WTC11 (cell line): ENCODE measurements around the gene EXD3. TPM values are rescaled to one million over a fixed set of nuclear protein-coding genes. Genes with fewer than 3 reads are reported as not detected.

ENCODE experiments used
- ATAC-seq: fragments of 200-7000 bp; cut with Tn5 transposase; 2 replicates; pipeline ENCODE4 v1.10.0; 2021; ENCODE audit warnings: mild to moderate bottlenecking, moderate library complexity
- CTCF ChIA-PET: fragments of 300-600 bp; sonication (Branson Sonifier 250); formaldehyde crosslinking; loops from one replicate; lab custom pipeline; 2021; ENCODE audit warnings: antibody characterized with exemption; lab: Charles Lee
- POLR2A ChIA-PET: fragments of 350-600 bp; sonication (Branson Sonifier 250); formaldehyde crosslinking; loops from one replicate; lab custom pipeline; 2021; ENCODE audit warnings: antibody characterized with exemption; lab: Charles Lee
- DNase-seq: peaks from one replicate; pipeline ENCODE4 v3.0.0; 2021; ENCODE audit warnings: low spot score
- H3K27ac Mint-ChIP-seq: 2 replicates; pipeline ENCODE4 v1.8.0; 2021; ENCODE audit warnings: mixed read lengths
- H3K27me3 Mint-ChIP-seq: 2 replicates; pipeline ENCODE4 v1.8.0; 2021; ENCODE audit warnings: low read depth, mild to moderate bottlenecking, moderate library complexity, mixed read lengths
- H3K36me3 Mint-ChIP-seq: 2 replicates; pipeline ENCODE4 v1.8.0; 2021; ENCODE audit warnings: mixed read lengths
- H3K4me1 Mint-ChIP-seq: 2 replicates; pipeline ENCODE4 v1.8.0; 2022; ENCODE audit warnings: mixed read lengths
- H3K4me3 Mint-ChIP-seq: 2 replicates; pipeline ENCODE4 v1.8.0; 2021; ENCODE audit warnings: mild to moderate bottlenecking, moderate library complexity, mixed read lengths
- H3K9me3 Mint-ChIP-seq: 2 replicates; pipeline ENCODE4 v1.8.0; 2021; ENCODE audit warnings: mixed read lengths
- GTF2I ChIP-seq: fragments of 250-450 bp; sonication (Bioruptor Pico); conservative IDR thresholded peaks from 2 replicates; pipeline ENCODE4 v1.4.0; 2021; ENCODE audit warnings: mild to moderate bottlenecking
- JAZF1 ChIP-seq: fragments of 250-450 bp; sonication (Bioruptor Pico); IDR thresholded peaks from 2 replicates; pipeline ENCODE4 v1.9.0; 2021; ENCODE audit warnings: moderate library complexity, mild to moderate bottlenecking, inconsistent platforms
- KAT7 ChIP-seq: sonication (generic); formaldehyde crosslinking; IDR thresholded peaks from 2 replicates; pipeline ENCODE4 v1.8.1; 2023; ENCODE audit warnings: missing genetic modification reagents, mild to moderate bottlenecking, borderline replicate concordance
- NFATC4 ChIP-seq: fragments of 250-450 bp; sonication (Bioruptor Pico); IDR thresholded peaks from 2 replicates; pipeline ENCODE4 v1.9.0; 2021; ENCODE audit warnings: mild to moderate bottlenecking
- NR1H2 ChIP-seq: sonication (generic); formaldehyde crosslinking; IDR thresholded peaks from 2 replicates; pipeline ENCODE4 v1.9.0; 2021; ENCODE audit warnings: mild to moderate bottlenecking, moderate library complexity, missing genetic modification reagents
- SMAD4 ChIP-seq: sonication (generic); formaldehyde crosslinking; IDR thresholded peaks from 2 replicates; pipeline ENCODE4 v1.8.0; 2022; ENCODE audit warnings: mild to moderate bottlenecking, missing genetic modification reagents
- TEAD1 ChIP-seq: sonication (generic); formaldehyde crosslinking; IDR thresholded peaks from 2 replicates; pipeline ENCODE4 v1.8.0; 2022; ENCODE audit warnings: mild to moderate bottlenecking, missing genetic modification reagents
- ZNF232 ChIP-seq: sonication (generic); formaldehyde crosslinking; IDR thresholded peaks from 2 replicates; pipeline ENCODE4 v1.8.0; 2022; ENCODE audit warnings: mild to moderate bottlenecking, missing genetic modification reagents
- ZNF263 ChIP-seq: sonication (generic); formaldehyde crosslinking; IDR thresholded peaks from 2 replicates; pipeline ENCODE4 v1.8.1; 2022; ENCODE audit warnings: low read depth, mild to moderate bottlenecking, moderate library complexity, missing genetic modification reagents
- ZNF671 ChIP-seq: fragments of 250-450 bp; sonication (Bioruptor Pico); IDR thresholded peaks from 2 replicates; pipeline ENCODE4 v1.8.0; 2021; ENCODE audit warnings: mild to moderate bottlenecking
- total RNA-seq: library from RNA; stranded (reverse); gene quantifications from 3 replicates; pipeline ENCODE4 v1.2.3, GENCODE V29; 2021
- TF ChIP-seq, protein P1 (sequence below): fragments of 250-450 bp; sonication (Bioruptor Pico); IDR thresholded peaks from 2 replicates; pipeline ENCODE4 v1.9.0; 2021; ENCODE audit warnings: moderate library complexity, mild to moderate bottlenecking, inconsistent platforms, borderline replicate concordance
- TF ChIP-seq, protein P2 (sequence below): sonication (generic); formaldehyde crosslinking; IDR thresholded peaks from 2 replicates; pipeline ENCODE4 v1.8.1; 2023; ENCODE audit warnings: mild to moderate bottlenecking, moderate library complexity, missing genetic modification reagents
- TF ChIP-seq, protein P3 (sequence below): sonication (generic); formaldehyde crosslinking; IDR thresholded peaks from 2 replicates; pipeline ENCODE4 v1.8.1; 2022; ENCODE audit warnings: mild to moderate bottlenecking, moderate library complexity, missing genetic modification reagents
- TF ChIP-seq, protein P4 (sequence below): sonication (generic); formaldehyde crosslinking; IDR thresholded peaks from 2 replicates; pipeline ENCODE4 v1.8.1; 2023; ENCODE audit warnings: mild to moderate bottlenecking, missing genetic modification reagents
- TF ChIP-seq, protein P5 (sequence below): fragments of 250-450 bp; sonication (Bioruptor Pico); IDR thresholded peaks from 2 replicates; pipeline ENCODE4 v1.9.0; 2021; ENCODE audit warnings: mild to moderate bottlenecking
- TF ChIP-seq, protein P6 (sequence below): fragments of 200-600 bp; IDR thresholded peaks from 2 replicates; pipeline ENCODE4 v1.8.0; 2022; ENCODE audit warnings: antibody characterized with exemption
- TF ChIP-seq, protein P7 (sequence below): sonication (generic); formaldehyde crosslinking; IDR thresholded peaks from 2 replicates; pipeline ENCODE4 v1.8.0; 2022; ENCODE audit warnings: mild to moderate bottlenecking, missing genetic modification reagents

The EXD3 gene
- total RNA-seq, 1 experiment from 2014 or later = 21.2 TPM

DNA sequence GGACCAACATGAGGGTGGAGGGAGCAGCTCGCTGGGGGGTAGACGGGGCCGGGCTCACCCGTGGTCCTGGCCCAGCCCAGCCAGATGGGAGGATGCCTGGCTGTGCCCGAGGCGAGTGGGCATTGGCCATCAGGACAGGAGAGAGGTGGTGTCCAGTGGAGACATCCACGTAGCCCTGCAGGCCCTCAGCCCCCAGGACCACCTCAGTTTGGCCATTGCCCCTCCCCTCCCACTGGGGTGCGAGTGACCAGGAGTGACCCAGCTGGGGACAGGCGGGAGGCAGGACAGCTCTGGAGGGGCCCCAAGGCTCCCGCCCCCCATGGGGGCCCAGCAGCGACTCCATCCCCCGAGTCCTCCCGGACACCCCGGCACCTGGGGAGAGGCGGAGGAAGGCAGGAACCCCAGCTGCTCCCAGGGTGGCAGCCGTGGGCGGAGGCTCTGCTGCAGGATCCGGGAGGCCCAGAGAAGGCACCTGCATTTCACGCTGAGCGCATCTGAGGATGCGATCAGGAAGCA lies 8.5 kb upstream of the EXD3 start (continued):
- TF ChIP-seq, protein P1, sequence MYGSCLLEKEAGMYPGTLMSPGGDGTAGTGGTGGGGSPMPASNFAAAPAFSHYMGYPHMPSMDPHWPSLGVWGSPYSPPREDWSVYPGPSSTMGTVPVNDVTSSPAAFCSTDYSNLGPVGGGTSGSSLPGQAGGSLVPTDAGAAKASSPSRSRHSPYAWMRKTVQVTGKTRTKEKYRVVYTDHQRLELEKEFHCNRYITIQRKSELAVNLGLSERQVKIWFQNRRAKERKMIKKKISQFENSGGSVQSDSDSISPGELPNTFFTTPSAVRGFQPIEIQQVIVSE (CRISPR knock-in tag) = no peak
- no peak for TF ChIP-seq NR1H2
- TF ChIP-seq, protein P2, sequence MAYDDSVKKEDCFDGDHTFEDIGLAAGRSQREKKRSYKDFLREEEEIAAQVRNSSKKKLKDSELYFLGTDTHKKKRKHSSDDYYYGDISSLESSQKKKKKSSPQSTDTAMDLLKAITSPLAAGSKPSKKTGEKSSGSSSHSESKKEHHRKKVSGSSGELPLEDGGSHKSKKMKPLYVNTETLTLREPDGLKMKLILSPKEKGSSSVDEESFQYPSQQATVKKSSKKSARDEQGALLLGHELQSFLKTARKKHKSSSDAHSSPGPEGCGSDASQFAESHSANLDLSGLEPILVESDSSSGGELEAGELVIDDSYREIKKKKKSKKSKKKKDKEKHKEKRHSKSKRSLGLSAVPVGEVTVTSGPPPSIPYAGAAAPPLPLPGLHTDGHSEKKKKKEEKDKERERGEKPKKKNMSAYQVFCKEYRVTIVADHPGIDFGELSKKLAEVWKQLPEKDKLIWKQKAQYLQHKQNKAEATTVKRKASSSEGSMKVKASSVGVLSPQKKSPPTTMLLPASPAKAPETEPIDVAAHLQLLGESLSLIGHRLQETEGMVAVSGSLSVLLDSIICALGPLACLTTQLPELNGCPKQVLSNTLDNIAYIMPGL (CRISPR knock-in tag) = no peak
- TF ChIP-seq, protein P3, sequence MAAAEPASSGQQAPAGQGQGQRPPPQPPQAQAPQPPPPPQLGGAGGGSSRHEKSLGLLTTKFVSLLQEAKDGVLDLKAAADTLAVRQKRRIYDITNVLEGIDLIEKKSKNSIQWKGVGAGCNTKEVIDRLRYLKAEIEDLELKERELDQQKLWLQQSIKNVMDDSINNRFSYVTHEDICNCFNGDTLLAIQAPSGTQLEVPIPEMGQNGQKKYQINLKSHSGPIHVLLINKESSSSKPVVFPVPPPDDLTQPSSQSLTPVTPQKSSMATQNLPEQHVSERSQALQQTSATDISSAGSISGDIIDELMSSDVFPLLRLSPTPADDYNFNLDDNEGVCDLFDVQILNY (CRISPR knock-in tag) = no peak

DNA sequence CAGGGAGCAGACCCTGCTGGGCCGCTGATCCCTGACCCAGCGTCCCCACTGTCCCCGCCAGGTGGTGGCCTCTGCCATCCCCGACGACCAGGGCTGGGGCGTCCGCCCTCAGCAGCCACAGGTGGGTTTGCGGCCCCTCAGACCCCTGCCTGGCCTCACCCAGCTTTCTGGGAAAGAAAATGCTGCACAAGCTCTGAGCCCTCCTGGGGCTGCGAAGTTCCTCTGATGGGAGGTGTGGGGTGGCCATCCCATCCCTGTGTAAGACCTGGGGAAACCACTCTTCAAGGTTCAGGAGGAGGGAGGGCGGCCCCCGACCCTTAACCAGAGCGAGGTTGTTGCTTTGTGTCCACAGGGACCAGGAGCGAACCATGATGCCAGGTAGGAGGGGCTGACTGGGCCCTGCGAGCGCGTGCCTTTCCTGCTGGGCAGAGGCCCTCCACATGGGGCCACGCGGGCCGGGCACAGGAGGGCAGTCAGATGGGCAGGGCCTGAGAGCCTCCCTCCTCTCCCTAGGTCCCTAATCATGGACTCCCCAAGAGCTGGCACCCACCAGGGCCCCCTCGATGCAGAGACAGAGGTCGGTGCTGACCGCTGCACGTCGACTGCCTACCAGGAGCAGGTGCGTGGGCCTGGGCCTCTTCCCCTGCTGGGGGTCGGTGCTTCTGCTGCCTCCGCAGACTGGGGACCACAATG lies 7.9 kb upstream of the EXD3 start:
- Mint-ChIP-seq H3K36me3 (no peaks in the 10 kb centered on the region), H3K27ac (no peak overlapping the region), H3K4me1 (no peaks in the 10 kb centered on the region), H3K9me3 (no peaks in the 10 kb centered on the region), H3K4me3 (no peak overlapping the region), H3K27me3 (no peaks in the 10 kb centered on the region)
- DNase-seq = no peak
- CTCF ChIA-PET = interaction anchor here (0.7 to 1.7 kb wide), 3 partner anchors 8 to 274 kb away, joined by 3 read pairs; partner anchors contain the start of genes EXD3 and NRARP
- POLR2A ChIA-PET = no interaction called here
- ATAC-seq = no peak
- TF ChIP-seq NFATC4 (CRISPR knock-in tag) = no peak
- TF ChIP-seq GTF2I (CRISPR knock-in tag) = no peak
- TF ChIP-seq ZNF232 (CRISPR knock-in tag) = no peak
- TF ChIP-seq, protein P4, sequence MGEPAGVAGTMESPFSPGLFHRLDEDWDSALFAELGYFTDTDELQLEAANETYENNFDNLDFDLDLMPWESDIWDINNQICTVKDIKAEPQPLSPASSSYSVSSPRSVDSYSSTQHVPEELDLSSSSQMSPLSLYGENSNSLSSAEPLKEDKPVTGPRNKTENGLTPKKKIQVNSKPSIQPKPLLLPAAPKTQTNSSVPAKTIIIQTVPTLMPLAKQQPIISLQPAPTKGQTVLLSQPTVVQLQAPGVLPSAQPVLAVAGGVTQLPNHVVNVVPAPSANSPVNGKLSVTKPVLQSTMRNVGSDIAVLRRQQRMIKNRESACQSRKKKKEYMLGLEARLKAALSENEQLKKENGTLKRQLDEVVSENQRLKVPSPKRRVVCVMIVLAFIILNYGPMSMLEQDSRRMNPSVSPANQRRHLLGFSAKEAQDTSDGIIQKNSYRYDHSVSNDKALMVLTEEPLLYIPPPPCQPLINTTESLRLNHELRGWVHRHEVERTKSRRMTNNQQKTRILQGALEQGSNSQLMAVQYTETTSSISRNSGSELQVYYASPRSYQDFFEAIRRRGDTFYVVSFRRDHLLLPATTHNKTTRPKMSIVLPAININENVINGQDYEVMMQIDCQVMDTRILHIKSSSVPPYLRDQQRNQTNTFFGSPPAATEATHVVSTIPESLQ = no peak
- no peak for TF ChIP-seq SMAD4
- TF ChIP-seq ZNF671 (CRISPR knock-in tag) = no peak
- TF ChIP-seq KAT7 (CRISPR knock-in tag) = no peak
- TF ChIP-seq JAZF1 = no peak
- TF ChIP-seq, protein P5, sequence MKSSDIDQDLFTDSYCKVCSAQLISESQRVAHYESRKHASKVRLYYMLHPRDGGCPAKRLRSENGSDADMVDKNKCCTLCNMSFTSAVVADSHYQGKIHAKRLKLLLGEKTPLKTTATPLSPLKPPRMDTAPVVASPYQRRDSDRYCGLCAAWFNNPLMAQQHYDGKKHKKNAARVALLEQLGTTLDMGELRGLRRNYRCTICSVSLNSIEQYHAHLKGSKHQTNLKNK (CRISPR knock-in tag) = no peak
- TF ChIP-seq, protein P6, sequence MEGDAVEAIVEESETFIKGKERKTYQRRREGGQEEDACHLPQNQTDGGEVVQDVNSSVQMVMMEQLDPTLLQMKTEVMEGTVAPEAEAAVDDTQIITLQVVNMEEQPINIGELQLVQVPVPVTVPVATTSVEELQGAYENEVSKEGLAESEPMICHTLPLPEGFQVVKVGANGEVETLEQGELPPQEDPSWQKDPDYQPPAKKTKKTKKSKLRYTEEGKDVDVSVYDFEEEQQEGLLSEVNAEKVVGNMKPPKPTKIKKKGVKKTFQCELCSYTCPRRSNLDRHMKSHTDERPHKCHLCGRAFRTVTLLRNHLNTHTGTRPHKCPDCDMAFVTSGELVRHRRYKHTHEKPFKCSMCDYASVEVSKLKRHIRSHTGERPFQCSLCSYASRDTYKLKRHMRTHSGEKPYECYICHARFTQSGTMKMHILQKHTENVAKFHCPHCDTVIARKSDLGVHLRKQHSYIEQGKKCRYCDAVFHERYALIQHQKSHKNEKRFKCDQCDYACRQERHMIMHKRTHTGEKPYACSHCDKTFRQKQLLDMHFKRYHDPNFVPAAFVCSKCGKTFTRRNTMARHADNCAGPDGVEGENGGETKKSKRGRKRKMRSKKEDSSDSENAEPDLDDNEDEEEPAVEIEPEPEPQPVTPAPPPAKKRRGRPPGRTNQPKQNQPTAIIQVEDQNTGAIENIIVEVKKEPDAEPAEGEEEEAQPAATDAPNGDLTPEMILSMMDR = no peak
- TF ChIP-seq TEAD1 = no peak
- TF ChIP-seq ZNF263 (CRISPR knock-in tag) = no peak
- TF ChIP-seq, protein P7, sequence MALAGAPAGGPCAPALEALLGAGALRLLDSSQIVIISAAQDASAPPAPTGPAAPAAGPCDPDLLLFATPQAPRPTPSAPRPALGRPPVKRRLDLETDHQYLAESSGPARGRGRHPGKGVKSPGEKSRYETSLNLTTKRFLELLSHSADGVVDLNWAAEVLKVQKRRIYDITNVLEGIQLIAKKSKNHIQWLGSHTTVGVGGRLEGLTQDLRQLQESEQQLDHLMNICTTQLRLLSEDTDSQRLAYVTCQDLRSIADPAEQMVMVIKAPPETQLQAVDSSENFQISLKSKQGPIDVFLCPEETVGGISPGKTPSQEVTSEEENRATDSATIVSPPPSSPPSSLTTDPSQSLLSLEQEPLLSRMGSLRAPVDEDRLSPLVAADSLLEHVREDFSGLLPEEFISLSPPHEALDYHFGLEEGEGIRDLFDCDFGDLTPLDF (CRISPR knock-in tag) = no peak
